GM21786 (cell line): ENCODE measurements around the gene RIC8A.

ENCODE experiments used
- ATAC-seq: cut with Tn5 transposase; IDR thresholded peaks from one replicate; pipeline ENCODE4 v1.9.1; 2021; ENCODE audit not compliant: unreplicated experiment

Gene RIC8A

DNA sequence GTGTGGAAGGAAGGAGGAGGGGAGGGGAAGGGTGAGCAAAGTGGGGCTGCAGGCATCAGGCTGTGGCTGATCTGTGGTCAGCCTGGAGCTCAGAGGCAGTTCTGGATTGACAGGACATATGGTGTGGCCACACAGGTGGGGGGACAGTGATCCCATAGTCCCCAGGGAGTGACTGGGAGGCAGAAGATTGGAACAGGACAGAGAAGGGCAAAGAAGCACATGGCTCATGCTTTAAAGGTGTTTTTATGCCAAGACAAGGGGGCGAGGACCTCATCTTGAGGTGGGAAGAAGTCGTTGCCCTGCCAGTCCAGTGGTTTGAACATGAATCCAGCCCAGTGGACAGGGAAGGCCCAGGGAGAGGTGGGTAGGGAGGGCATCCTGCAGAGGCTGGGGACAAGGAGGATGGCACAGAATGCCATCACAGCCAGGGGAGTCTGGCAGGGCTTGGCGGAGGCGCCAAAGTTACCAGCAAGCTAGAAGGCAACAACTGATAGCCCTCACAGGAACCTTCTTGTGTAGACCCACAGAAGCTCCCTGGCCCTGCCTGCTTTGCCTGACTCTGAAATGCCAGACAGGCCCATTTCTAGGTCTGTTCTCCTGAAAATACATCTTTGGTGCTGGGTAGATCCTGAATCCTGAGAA, 3.4 kb upstream of the RIC8A start:
- ATAC-seq = no peak

- ATAC-seq = no peak
Observed at GRCh38 chr11:204587-205109, 2.9 kb upstream of the RIC8A start.

GRCh38 chr11:205221-206001, 2.1 kb upstream of the RIC8A start:
- ATAC-seq = no peak

- ATAC-seq = no peak
Observed at GRCh38 chr11:206002-206384, 1.5 kb upstream of the RIC8A start.

- no peak for ATAC-seq
Observed at GRCh38 chr11:206526-207207, 841 bp upstream of the RIC8A start.

DNA sequence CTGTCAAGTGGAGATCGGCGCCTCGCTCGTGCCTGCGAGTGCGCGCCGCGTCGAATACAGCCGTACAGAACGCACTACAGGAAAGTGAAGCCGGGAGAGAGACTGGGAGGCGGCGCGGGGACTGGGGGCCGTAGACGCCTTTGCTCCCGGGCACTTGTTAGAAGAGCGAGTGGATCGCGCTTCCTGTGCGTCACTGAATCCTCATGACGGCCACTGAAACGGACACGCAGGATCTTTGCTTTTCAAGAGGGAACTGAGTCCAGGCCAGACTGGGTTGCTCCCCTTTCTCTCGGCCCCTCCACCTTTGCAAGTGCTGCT, 314 bp downstream of the RIC8A start:
- no peak for ATAC-seq

GRCh38 chr11:208181-208916, 841 bp downstream of the RIC8A start:
- peak; percentile 31 for ATAC-seq

DNA sequence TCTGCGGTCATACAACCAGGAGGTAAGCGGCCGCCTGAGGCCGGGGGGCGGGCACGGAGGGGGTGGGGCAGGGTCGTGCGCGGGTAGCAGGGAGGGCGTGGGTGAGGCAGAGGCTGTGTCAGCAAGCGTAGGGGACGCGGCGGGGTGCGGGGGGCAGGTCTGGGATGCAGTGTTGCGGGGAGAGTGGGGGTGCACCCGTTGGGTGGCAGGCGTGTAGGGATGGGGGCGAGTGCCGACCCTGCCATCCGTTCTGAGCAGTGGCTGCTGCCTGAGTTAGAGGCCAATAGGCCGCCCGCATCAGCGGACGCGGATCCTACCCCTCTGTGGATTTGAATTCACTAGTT, 1.4 kb downstream of the RIC8A start:
- no peak for ATAC-seq

DNA sequence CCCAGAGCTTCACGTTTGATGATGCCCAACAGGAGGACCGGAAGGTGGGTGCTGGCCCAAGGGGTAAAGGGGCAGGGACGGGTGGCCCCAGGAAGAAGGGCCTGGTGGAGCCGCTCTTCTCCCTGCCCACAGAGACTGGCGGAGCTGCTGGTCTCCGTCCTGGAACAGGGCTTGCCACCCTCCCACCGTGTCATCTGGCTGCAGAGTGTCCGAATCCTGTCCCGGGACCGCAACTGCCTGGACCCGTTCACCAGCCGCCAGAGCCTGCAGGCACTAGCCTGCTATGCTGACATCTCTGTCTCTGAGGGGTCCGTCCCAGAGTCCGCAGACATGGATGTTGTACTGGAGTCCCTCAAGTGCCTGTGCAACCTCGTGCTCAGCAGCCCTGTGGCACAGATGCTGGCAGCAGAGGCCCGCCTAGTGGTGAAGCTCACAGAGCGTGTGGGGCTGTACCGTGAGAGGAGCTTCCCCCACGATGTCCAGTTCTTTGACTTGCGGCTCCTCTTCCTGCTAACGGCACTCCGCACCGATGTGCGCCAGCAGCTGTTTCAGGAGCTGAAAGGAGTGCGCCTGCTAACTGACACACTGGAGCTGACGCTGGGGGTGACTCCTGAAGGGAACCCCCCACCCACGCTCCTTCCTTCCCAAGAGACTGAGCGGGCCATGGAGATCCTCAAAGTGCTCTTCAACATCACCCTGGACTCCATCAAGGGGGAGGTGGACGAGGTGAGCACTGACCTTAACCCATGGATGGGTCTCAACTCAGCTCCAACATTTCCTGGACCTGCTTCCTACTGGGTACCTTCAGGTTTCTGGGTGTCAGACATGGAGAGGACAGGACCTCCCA, 2.0 kb downstream of the RIC8A start:
- no peak for ATAC-seq

DNA sequence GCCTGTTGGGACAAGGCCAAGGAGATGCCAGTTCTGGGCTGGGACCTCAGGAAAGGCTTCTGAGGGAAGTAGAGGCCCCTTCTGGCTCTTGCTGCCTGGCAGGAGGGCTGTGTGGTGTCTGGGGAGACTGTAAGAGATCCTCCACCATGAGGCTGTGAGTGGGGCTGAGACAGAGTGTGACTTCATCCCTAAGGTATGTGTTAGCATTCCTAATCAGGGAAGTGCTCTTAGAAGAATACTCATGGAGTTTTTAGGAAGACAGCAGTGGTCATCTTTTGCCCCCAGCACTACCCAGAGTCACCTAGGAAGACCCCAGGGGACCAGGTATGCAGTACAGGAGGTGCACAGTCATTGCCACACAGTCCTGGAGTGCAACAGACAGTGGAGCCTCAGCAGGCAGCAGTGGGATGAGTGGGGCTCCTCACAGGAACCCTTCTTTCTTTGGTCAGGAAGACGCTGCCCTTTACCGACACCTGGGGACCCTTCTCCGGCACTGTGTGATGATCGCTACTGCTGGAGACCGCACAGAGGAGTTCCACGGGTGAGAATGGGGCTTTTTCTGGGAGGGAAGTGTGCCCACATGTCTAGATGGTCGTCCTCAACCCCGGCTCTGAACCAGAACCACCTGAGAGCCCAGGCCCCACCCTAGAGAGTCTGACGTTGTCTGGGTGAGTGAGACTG, 2.8 kb downstream of the RIC8A start:
- ATAC-seq = no peak

- no peak for ATAC-seq
Observed at GRCh38 chr11:210803-211180, 3.3 kb downstream of the RIC8A start.

GRCh38 chr11:211295-211694, 3.8 kb downstream of the RIC8A start:
- no peak for ATAC-seq

- no peak for ATAC-seq
Observed at GRCh38 chr11:211741-212140, 4.2 kb downstream of the RIC8A start.

- ATAC-seq = no peak
Observed at GRCh38 chr11:212150-213100, 4.9 kb downstream of the RIC8A start.

- no peak for ATAC-seq
Observed at GRCh38 chr11:213111-213510, 5.6 kb downstream of the RIC8A start.

GRCh38 chr11:214083-214482, 6.6 kb downstream of the RIC8A start:
- ATAC-seq = no peak

DNA sequence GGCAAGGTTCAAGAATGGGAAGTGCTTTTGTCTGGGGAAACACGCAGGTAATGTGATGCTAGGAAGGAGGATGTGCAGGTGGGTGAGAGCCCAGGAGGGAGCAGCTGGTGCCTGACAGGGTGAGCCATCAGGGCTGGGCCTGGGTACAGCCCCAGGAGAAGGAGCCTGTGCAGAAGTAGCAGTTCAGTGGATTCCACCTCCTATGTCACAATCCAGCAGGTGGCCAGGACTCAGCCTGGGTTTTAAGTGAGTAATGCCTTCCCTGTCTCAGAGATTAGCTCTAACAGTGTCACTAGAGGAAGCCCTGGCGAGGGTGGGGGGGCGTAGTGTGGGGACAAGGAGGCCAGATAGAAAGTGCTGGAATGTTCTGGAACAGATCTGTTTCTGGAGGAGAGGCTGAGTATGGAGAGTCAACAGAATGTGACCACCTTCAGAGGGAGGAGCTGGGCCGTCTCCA, 8.1 kb downstream of the RIC8A start:
- ATAC-seq = no peak

DNA sequence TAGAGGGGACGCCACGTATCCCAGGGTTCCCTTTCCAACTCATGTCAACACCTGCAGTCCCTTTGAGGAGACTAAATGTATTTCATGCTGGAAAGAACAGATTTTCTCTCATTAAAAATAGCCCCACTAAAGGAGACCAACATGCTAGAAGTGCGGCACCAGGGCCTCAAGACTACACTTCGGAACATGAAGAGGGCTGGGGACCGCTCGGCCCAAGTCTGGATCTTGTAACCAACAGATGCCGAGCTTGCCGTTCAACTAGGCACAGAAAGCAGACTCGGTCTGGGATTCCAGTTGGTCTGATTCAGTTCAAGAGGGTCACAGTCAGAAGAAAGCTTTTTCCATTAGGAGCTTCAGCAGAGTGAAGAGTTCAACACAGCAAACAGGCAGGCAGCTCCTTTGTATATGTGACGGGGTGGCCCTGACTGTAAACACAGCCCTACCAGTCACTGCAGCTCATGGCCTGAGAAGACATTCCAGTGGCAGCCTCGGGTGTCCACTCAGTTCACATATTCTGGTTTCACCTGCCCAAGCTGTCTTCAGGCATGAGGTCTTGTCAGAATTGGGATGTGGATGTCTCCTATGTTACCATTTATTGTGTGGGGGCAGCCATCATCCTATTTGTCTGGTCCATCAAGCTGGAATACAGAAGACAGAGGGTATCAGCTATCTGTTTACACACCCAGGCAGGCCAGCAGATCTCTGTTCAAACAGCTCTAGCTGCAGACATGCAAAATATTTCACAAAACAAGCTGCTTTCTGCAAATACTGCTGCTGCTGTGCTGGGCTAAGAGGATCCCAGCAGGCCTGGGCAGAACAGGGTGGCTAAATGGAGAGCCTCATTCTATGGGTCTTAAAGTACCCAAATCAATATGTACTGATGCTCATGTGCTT, 8.8 kb downstream of the RIC8A start:
- no peak for ATAC-seq
